ENCODE data around the gene NHLRC2. TPM values are rescaled to one million over a fixed set of nuclear protein-coding genes. Genes with fewer than 3 reads are reported as not detected.

Gene NHLRC2
- total RNA-seq, 3 donors from 2014 or later: 30.4 to 51.5 (median 31.0) TPM

DNA sequence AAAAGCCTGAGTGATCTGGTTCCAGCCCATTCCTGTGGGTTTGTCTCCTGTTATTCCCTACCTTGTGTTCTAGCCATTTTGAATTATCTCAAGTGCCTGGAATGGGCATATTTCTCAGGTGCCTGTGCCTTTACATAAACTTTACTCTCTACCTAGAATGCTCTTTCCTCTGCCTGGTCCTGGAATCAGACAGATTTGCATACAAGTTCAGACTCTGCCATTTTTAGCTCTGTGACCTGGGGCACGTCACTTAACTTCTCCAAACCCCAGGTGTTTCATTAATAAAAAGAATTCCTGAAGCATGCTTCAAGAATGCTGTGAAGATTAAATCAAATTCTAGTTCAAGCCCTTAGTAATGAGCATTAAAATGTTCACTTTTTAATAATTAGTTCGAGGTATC, 8.4 kb upstream of the NHLRC2 start:
- Histone ChIP-seq H3K36me3 (ENCODE audit: low read depth) (no peaks in the 10 kb centered on the region), H3K4me3 (no peak overlapping the region), H3K9me3 (no peaks in the 10 kb centered on the region), H3K4me1 (ENCODE audit: low read depth) (no peaks in the 10 kb centered on the region)
- TF ChIP-seq, protein P1, sequence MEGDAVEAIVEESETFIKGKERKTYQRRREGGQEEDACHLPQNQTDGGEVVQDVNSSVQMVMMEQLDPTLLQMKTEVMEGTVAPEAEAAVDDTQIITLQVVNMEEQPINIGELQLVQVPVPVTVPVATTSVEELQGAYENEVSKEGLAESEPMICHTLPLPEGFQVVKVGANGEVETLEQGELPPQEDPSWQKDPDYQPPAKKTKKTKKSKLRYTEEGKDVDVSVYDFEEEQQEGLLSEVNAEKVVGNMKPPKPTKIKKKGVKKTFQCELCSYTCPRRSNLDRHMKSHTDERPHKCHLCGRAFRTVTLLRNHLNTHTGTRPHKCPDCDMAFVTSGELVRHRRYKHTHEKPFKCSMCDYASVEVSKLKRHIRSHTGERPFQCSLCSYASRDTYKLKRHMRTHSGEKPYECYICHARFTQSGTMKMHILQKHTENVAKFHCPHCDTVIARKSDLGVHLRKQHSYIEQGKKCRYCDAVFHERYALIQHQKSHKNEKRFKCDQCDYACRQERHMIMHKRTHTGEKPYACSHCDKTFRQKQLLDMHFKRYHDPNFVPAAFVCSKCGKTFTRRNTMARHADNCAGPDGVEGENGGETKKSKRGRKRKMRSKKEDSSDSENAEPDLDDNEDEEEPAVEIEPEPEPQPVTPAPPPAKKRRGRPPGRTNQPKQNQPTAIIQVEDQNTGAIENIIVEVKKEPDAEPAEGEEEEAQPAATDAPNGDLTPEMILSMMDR (IDR thresholded peaks at IDR 0.05): no peak
- DNase-seq (no peak), ATAC-seq (no peak)
- intact Hi-C loops (cut with DNase I, micrococcal nuclease): no loop called here

DNA sequence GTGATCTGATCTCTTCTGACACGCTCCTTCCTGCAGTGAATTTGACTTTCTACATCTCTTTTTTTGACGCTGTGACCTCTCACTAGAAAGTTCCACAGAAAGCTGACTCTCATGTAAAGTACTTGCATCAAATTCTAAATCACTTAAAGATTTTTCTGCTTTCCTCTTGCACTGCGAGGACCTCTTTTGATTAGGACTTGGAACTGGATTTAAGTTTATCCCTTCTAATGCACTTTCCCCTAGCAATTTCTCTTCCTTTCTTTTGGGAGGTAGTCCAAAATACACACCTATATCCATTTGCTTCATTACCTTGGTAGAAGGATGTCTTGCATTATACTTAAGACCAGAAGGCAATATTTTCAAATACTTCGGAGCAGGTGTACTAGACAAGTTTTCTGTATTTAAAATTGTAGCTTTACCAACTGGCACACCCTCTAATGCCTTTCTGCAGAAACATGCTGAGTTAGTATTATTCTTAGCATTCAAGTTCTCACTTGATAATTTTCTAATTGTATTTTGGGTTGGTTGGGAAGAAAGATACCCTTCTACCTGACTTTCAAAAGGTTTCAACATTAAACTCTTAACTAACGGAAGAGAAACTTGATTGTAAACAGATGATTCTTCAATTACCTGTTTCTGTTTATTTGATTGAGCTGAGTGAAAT, 5.2 kb upstream of the NHLRC2 start:
- no peaks in the 10 kb centered on the region for H3K36me3 ChIP-seq (ENCODE audit: low read depth)
- TF ChIP-seq, protein P1 (IDR thresholded peaks at IDR 0.05): no peak
- DNase-seq (no peak), ATAC-seq (no peak)
- no peaks in the 10 kb centered on the region for H3K9me3 ChIP-seq
- H3K4me1 ChIP-seq (ENCODE audit: low read depth): peaks cover 3% of the 10 kb centered on the region
- intact Hi-C loops (cut with DNase I, micrococcal nuclease): no loop called here
- no peak overlapping the region for H3K4me3 ChIP-seq

DNA sequence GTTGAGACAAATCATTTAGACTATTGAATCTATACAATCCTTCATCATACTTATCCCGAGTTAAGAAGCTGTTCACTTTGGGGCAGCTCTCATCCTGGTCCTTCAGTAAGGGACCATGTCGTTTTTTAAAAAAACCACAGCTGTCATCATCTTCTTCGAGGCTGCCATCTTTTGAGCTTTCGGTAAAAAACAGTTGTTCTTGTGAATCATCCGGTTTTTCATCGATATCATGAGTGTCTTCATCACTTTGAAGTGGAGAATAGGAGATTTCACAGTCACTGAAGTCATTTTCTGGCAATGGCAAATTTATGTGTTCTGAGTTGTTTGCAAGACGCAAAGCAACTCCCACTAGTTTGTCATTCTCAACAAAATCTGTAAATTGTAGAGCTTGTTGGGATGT, 4.5 kb upstream of the NHLRC2 start:
- intact Hi-C loops (cut with DNase I, micrococcal nuclease): no loop called here
- TF ChIP-seq, protein P1 (IDR thresholded peaks at IDR 0.05): no peak

DNA sequence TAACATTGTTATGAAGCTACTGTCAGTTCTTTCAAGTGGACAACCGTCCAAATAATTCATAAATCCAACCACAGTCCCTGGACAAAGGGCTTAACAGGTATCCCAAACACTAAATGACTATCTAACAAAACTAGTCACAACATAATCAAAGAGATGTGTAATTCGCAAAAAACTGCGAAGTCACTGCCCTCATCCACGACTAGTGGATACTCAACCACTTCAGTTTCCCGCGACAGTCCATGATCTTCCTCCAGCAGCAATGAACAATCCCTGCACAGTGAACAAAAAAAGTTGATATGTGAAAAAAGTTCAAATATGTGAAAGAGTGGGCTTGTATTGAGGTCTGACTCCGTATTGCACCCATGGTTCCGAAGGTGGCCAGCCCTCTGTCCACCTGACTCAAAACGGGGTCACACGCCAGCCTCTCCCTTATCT, 866 bp upstream of the NHLRC2 start:
- peak overlapping the region; percentile 90 for H3K4me3 ChIP-seq
- no peaks in the 10 kb centered on the region for H3K36me3 ChIP-seq (ENCODE audit: low read depth)
- H3K4me1 ChIP-seq (ENCODE audit: low read depth): peaks cover 19% of the 10 kb centered on the region
- no peak for DNase-seq
- TF ChIP-seq, protein P1 (IDR thresholded peaks at IDR 0.05): no peak
- intact Hi-C loops (cut with DNase I, micrococcal nuclease): no loop called here
- H3K9me3 ChIP-seq: no peaks in the 10 kb centered on the region
- peak; percentile 5 for ATAC-seq

More for the DNA sequence above, 4.5 kb upstream of the NHLRC2 start:
- no peak overlapping the region for H3K4me3 ChIP-seq
- peaks cover 3% of the 10 kb centered on the region for H3K4me1 ChIP-seq (ENCODE audit: low read depth)
- no peaks in the 10 kb centered on the region for H3K9me3 ChIP-seq
- DNase-seq: no peak
- ATAC-seq: no peak
- H3K36me3 ChIP-seq (ENCODE audit: low read depth): no peaks in the 10 kb centered on the region

DNA sequence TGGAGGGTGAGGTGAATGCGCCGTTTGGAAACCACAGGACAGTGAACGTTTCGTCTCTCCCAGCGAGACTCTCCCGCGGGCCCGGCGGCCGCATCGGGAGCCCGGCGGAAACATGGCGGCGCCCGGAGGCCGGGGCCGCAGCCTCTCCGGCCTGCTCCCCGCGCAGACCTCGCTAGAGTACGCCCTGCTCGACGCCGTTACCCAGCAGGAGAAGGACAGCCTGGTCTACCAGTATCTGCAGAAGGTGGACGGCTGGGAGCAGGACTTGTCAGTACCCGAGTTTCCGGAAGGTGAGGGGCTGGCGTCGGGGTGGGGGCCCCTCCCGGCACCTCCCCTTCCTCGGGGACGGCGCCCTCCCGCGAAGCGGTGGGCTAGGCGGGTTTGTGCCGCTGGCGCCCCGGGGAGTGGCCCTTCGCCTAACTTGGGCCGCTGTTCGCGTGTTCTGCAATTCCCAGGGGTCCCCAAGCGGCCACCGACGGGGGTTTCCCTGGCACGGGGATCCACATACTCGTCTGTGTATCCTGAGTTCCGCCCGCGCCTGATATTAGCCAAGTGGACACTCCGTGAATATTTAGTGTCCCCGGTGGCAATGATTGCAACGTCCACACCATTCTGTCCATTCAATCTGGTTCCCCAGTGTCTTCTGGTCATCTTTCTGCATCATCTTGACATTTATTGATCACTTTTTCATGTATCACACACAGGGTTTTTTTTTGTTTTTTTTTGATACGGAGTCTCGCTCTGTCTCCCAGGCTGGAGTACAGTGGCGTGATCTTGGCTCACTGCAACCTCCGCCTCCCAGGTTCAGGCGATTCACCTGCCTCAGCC, 514 bp downstream of the NHLRC2 start:
- ATAC-seq: peak; percentile 74
- Histone ChIP-seq H3K36me3 (ENCODE audit: low read depth) (no peaks in the 10 kb centered on the region), H3K4me1 (ENCODE audit: low read depth) (peaks cover 19% of the 10 kb centered on the region), H3K9me3 (no peaks in the 10 kb centered on the region), H3K4me3 (peak overlapping the region; percentile 90)
- TF ChIP-seq, protein P1 (IDR thresholded peaks at IDR 0.05): no peak
- intact Hi-C loops (cut with DNase I, micrococcal nuclease): no loop called here
- DNase-seq: peak; percentile 57 to 74 (median 69)

All from mucosa of descending colon (tissue), 3 donors.